NCI-H526 treated with DMSO at 0.1 percent for 48 hours (cell line): ENCODE results near the gene VPS4A.
"Not testable (repeated sequence)": the region's sequence is repeated elsewhere in the genome, so short reads cannot be mapped to it uniquely, and the experiment has no call there.

Source experiments
- DNase-seq: peaks from one replicate; lab custom pipeline; 2025; lab: John Stamatoyannopoulos, UW

The VPS4A gene

GRCh38 chr16:69310653-69311532 lies at the start of gene VPS4A:
Gene VPS4A (plus strand): TSS chr16:69311350. CDS start chr16:69311512, 162 bp downstream.
- peak; percentile 85 for DNase-seq

- DNase-seq: no peak
These were observed 44.7 kb upstream of the VPS4A start for GRCh38 chr16:69266334-69267063.

GRCh38 chr16:69267633-69268032 lies 43.5 kb upstream of the VPS4A start:
- DNase-seq: no peak

GRCh38 chr16:69270395-69270794 lies 40.8 kb upstream of the VPS4A start:
- no peak for DNase-seq

- no peak for DNase-seq
These were observed 40.3 kb upstream of the VPS4A start for GRCh38 chr16:69270831-69271230.

GRCh38 chr16:69273009-69273408 lies 38.1 kb upstream of the VPS4A start:
- no peak for DNase-seq

GRCh38 chr16:69274699-69275235 lies 36.4 kb upstream of the VPS4A start:
- no peak for DNase-seq

GRCh38 chr16:69276148-69277115 lies 34.7 kb upstream of the VPS4A start:
- DNase-seq: no peak

GRCh38 chr16:69277413-69277812 lies 33.7 kb upstream of the VPS4A start:
- DNase-seq: no peak

- no peak for DNase-seq
These were observed 27.3 kb upstream of the VPS4A start for GRCh38 chr16:69283851-69284250.

- DNase-seq: no peak
These were observed 25.9 kb upstream of the VPS4A start for GRCh38 chr16:69285240-69285639.

GRCh38 chr16:69286941-69287713 lies 24.0 kb upstream of the VPS4A start:
- DNase-seq: peak; percentile 13

GRCh38 chr16:69291657-69292056 lies 19.5 kb upstream of the VPS4A start:
- not testable (repeated sequence) for DNase-seq

GRCh38 chr16:69293401-69293800 lies 17.7 kb upstream of the VPS4A start:
- DNase-seq: no peak

GRCh38 chr16:69294051-69294450 lies 17.1 kb upstream of the VPS4A start:
- no peak for DNase-seq

- not testable (repeated sequence) for DNase-seq
These were observed 14.4 kb upstream of the VPS4A start for GRCh38 chr16:69296771-69297170.

GRCh38 chr16:69298261-69298660 lies 12.9 kb upstream of the VPS4A start:
- no peak for DNase-seq

- DNase-seq: no peak
These were observed 10.0 kb upstream of the VPS4A start for GRCh38 chr16:69301187-69301586.

GRCh38 chr16:69301861-69302260 lies 9.3 kb upstream of the VPS4A start:
- no peak for DNase-seq

GRCh38 chr16:69302301-69302700 lies 8.8 kb upstream of the VPS4A start:
- no peak for DNase-seq

GRCh38 chr16:69306031-69306430 lies 5.1 kb upstream of the VPS4A start:
- DNase-seq: no peak
